GM21515 (cell line): ENCODE measurements around the gene R3HCC1L.
A peak's percentile ranks its signal among the peaks of the same experiment; 100 is the strongest.

Experiments
- ATAC-seq: cut with Tn5 transposase; IDR thresholded peaks from one replicate; pipeline ENCODE4 v1.9.1; 2021; ENCODE audit not compliant: unreplicated experiment

The R3HCC1L gene

DNA sequence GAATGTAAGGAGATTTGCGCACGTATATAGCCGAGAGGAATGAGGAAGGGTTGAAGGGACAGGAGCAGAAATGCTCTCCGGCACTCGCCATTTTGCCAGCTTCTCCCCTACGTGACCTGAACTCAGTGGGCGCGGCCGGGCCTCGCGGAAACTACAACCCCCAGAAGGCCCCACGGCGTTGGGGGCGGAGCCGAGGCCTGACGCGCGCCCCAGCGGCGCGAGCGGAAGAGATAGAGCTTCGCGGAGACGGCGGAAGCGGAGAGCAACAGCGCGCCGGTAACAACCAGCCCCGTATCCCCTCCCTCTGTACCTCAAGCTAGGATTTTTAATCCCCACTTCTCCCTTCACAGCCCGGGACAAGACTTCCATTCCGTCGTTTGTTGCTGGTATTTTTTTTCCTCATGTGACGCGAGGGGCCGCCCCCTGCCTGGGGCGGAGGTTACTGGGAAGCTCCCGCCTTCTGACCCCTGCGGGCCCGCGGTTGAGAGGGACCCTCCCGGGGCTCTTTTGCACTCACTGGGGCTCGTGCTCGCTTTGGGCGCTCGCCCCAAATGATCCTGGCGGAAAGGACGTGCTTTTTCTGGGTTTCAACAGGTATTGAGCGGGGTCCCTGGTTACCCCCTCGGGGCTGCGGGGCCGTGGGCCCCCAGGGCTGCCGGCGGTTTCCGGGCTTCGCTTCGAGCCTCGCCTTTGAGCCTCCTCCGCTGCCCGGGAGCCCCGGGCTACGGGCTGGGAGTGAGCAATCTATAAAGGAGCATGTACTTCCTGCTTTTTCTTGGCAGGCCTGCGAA, at the start of gene R3HCC1L:
Gene R3HCC1L, plus strand, starts transcription at position 227 of the 791 bp plus-strand sequence. CDS start 73,458 bp downstream, outside the sequence.
- peak; percentile 95 for ATAC-seq

GRCh38 chr10:98085238-98085637, 49.2 kb upstream of the R3HCC1L start:
- no peak for ATAC-seq

- ATAC-seq = no peak
Measured at GRCh38 chr10:98086837-98087708, 47.4 kb upstream of the R3HCC1L start.

- ATAC-seq = no peak
Measured at GRCh38 chr10:98088186-98088971, 46.1 kb upstream of the R3HCC1L start.

DNA sequence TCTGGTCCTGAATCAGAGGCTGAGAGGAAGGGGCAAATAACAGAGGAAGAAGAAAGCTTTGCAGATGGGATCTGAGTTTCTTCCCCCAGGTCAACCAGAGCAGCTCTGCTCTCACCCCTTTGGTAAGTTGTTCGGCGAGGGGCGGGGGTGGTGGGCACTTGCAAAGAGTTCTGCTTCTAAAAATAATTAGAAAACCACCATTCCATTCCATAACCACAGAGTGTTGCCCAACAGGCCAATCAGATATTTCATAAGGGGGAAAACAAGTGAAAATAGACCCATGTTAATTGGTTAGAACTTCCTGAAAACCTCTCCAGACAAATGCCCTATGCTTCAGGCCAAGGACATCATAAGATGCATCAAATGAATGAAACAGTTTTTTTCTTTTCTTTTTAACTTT, 43.6 kb upstream of the R3HCC1L start:
- ATAC-seq = no peak

DNA sequence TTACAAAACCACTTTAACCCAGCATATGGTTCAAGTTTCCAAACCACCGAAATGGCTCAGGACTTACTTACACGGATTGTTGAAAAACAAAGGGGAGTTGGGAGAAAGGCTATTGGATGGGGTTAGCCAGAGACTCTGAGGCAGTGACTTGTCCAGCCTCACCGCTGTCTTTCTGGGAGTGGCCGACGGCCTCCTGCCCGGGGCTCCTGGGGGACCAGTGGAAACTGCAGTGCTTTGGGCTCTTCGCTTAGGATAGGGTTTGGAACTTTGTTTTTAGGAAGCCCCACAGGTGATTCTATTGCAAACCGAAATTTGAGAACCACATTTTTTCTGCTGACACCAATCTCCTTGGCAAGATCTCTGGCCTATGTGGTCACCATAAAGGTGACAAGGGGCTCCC, 38.1 kb upstream of the R3HCC1L start:
- ATAC-seq = no peak

GRCh38 chr10:98096731-98097130, 37.7 kb upstream of the R3HCC1L start:
- ATAC-seq = no peak

DNA sequence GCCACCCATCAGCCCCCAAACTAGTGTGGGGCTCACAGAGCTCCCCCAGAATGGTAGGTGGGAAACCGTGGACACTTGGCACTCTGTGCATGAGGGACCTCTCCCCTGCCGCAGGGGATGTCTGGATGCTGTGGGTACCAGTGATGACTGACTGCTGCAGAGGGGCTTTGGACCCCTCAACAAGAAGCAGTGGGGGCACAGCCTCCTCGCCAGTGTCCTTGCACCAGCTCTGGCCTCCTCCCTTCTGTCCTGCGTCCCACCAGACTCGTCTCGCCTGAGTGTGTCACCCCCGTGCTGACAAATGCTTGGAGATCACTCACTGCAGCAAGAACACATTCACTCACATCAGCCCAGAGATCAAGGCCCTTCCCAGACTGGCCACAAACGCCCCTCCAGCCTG, 37.3 kb upstream of the R3HCC1L start:
- ATAC-seq = no peak

DNA sequence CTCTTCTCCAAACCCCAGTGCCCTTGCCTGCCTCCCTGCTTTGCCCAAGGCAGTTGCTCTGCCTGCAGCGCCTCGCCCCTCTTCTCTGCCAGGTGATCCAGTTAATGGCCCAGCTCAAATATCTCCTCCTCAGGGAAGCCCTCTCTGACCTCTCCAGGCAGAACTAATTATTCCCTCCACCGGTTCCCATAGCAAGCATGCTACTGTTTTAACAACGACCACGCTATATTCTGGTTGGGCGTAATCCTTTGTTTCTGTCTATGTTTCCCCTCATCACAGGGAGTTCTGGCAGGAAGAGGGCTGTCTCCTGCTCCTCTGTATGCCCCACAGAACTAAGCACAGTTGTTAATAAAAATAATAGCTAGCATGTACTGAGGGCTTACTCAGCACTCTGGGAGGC, 36.8 kb upstream of the R3HCC1L start:
- ATAC-seq = no peak

DNA sequence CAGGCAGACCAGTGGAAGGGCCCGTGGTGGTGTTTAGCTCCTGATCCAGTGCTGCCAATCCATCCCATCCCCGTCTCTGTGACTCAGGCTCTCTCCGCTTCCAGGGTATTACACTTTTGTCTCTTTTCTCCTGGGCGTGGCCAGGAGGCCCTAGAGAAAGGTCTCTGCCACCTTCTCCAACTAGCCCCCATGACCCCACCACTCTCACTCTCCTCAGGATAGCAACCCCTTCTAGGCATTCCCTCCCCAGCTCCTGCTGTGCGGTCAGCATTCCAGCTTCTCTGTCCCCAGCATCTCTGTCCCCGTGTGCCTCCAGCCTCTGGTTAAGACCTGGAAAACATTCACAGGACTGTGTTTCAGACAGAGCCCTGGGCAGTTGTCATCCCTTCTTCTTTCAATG, 36.2 kb upstream of the R3HCC1L start:
- no peak for ATAC-seq

GRCh38 chr10:98100476-98100875, 34.0 kb upstream of the R3HCC1L start:
- no peak for ATAC-seq

DNA sequence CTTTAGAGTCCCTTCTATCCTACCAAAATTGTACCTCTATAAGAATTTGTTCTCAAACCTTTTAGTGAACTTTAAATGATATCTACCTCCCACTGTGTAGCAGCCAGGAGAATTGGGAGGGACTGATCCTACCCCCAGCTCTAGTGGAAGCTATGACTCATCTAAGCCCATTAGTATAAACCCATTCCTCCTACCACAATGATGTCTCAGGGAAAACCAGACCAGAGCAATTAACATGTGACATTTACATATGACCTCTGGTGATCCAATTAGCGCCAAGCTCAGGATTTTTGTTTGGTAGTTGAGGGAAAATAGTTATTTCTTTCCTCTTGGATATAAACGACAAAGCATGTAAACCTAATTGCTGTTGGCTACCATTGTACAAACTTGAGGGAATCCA, 33.1 kb upstream of the R3HCC1L start:
- no peak for ATAC-seq

DNA sequence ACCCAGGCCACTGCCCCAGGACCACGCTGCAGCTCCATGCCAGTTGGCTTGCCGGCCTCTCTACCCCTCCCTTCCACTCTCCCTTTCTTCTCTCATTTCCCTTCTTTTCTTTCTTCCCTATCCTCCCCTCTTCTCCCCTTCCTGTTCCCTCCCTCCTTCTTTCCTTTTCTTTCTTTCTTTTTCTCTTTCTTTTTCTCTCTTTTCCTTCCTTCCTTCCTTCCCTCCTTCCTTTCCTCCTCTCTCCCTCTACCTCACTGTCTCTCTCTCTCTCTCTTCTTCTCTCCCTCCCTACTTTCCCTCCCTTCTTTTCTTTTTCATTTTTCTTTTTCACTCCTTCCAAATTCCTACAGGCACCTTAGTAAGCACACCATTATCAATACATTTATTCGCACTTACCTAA, 30.3 kb upstream of the R3HCC1L start:
- no peak for ATAC-seq

DNA sequence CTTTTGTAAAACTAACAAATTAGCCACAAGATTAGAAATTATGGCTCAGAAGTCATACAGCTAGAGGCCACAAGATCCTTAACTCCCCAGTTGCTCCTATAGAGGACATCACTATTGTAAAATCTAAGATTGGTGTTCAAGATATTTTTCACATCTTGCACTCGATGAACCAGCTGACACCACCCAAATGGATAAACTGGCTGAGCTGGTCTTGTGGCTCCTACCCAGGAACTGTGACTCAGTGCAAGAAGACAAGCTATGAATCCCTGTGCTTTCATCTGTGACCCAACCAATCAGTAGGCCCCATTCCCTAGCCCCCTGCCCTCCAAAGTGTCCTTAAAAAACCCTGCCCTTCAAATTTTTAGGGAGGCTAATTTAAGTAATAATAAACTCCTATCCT, 27.9 kb upstream of the R3HCC1L start:
- ATAC-seq = no peak

GRCh38 chr10:98107644-98108430, 26.6 kb upstream of the R3HCC1L start:
- no peak for ATAC-seq

- ATAC-seq = no peak
Measured at GRCh38 chr10:98110356-98110755, 24.1 kb upstream of the R3HCC1L start.

DNA sequence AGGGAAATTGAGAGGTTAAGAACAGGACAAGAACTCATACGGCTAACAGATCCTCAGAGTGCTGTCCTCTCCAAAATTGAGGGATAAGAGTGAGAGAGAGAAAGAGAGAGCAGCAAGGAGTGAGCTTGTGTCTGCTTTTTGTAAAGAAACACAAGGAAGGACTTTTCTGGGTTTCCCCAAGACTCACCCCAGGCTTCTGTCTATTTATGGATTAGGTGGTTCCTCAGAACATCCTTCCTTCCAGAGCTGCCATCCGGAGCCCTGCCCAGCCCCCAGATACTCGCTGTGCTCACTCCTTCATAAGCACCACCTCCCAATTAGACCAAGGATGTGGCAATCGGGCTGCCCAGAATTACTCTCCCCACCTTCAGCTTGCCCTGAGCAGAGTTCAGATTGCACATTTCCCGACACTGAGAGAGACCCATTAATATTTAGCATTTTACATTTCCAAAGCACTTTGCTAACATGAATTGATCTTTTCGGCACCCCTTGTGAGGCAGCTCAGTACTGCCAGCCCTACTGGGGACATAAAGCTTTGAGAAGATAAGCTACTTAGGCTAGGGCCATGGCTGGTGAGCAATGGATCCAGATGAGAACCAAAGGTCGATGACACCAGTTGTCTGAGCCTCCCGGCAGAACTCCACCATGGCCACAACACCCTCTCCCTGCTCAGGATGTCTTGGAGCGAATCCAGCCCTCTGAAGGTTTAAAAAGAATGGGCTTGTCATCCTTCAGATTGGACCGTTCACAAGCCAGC, 19.2 kb upstream of the R3HCC1L start:
- ATAC-seq = no peak

- ATAC-seq = no peak
Measured at GRCh38 chr10:98119891-98120290, 14.6 kb upstream of the R3HCC1L start.

DNA sequence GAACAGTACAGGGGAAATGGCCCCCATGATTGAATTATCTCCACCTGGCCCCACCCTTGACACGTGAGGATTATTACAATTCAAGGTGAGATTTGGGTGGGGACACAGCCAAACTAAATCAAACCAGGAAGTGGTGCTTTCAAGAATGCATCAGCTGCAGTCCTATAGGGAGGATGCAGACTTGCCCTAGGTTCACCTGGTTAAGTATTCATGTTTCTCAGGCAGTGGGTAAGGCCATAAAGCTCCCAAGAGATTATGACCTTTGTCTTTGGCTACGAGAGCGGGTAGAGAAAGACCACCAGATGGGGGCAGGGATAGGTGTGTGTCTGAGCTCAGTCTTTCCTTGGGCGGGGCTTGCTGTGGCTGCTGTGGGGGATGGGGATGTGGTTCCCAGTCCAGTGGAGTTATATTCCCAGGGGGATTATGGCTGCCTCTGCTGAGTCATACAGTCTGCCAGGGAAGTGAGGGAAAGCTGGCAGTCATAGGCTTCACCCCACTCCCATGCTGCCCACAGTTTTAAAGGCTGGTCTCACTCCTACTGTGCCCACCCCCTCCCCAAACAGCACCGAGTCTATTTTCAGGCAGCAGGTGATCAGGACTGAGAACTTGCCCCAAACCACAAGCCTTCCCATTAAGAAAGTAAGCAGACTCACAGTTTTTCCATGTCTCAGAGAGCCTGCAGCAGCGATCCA, 8.4 kb upstream of the R3HCC1L start:
- ATAC-seq = no peak
